TTC549 (cell line): ENCODE measurements around the gene LSAMP.

ENCODE experiments used
- FAIRE-seq: peaks from 2 replicates; lab custom pipeline; 2012; peaks lifted over from hg19 to GRCh38; lab: Jason Lieb, UNC

LSAMP gene

GRCh38 chr3:116445311-116445841, at the start of gene LSAMP:
Gene LSAMP (minus strand): TSS chr3:116445487.
- no peak for FAIRE-seq

- FAIRE-seq = no peak
Observed at GRCh38 chr3:116492379-116492778, 47.1 kb upstream of the LSAMP start.

GRCh38 chr3:116483135-116483534, 37.8 kb upstream of the LSAMP start:
- FAIRE-seq = no peak

- no peak for FAIRE-seq
Observed at GRCh38 chr3:116476691-116477090, 31.4 kb upstream of the LSAMP start.

- FAIRE-seq = no peak
Observed at GRCh38 chr3:116474801-116475200, 29.5 kb upstream of the LSAMP start.

- FAIRE-seq = no peak
Observed at GRCh38 chr3:116474032-116474780, 28.9 kb upstream of the LSAMP start.

DNA sequence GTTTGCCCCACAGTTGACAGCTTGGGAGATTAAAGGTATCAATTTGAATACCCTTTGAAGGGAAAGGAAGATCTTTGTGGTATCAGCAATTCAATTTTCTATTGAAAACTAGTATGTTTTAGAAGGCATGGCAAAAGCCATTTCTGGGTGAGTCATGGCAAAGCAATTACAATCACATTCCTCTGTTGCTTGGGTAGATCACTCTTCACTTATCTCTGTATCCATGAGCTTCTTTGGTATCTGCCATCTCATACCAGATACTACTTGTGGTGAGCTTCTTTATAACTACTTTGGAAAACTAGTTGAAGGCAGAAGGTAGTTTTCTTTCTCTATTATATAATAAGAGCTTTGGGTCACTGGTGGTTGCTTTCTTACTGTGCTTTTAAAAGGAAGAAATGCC, 28.3 kb upstream of the LSAMP start:
- FAIRE-seq = no peak

GRCh38 chr3:116470605-116471197, 25.4 kb upstream of the LSAMP start:
- FAIRE-seq = no peak

DNA sequence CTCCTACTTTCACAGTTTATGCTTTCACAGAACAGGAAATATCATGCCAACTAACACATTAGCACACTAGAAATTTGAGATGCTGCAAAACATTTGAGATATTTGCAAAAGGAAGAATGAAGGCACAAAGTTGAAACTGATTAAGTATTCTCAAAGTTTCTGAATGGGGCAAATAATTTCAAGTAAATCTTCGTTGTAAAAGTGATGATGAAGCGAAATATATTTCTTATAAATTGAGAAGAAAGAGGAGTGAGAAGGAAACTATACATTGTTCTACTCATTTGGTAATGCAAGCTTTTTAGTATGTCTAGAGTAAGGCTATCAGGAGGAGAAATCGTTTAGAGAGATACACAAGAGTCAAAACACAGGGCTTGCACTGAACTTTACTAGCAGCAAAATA, 24.3 kb upstream of the LSAMP start:
- no peak for FAIRE-seq

DNA sequence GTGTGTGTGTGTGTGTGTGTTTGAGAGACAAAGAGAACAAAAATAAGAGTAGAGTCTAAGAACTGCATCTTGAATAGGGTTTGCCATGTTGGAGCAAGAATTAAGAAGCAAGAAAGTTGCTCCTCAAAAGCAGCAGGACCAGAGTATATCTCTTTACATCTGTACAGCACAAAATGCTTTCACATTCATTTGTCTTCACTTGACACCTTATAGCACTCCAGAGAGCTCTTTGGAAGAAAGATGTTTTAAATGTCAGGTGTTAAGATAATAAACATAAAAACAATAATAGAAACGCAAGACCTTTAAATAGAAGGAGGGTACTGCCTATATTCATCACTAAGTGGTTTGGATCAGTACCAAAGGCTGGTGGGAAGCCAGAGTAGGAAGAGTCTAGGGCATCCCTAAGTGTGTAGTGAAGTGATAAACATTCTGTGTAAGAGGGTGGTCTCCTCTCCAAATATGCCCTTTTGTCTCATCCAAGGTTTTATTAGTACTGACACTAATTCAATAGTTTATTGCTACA, 19.1 kb upstream of the LSAMP start:
- no peak for FAIRE-seq

- FAIRE-seq = no peak
Observed at GRCh38 chr3:116453666-116454346, 8.5 kb upstream of the LSAMP start.

DNA sequence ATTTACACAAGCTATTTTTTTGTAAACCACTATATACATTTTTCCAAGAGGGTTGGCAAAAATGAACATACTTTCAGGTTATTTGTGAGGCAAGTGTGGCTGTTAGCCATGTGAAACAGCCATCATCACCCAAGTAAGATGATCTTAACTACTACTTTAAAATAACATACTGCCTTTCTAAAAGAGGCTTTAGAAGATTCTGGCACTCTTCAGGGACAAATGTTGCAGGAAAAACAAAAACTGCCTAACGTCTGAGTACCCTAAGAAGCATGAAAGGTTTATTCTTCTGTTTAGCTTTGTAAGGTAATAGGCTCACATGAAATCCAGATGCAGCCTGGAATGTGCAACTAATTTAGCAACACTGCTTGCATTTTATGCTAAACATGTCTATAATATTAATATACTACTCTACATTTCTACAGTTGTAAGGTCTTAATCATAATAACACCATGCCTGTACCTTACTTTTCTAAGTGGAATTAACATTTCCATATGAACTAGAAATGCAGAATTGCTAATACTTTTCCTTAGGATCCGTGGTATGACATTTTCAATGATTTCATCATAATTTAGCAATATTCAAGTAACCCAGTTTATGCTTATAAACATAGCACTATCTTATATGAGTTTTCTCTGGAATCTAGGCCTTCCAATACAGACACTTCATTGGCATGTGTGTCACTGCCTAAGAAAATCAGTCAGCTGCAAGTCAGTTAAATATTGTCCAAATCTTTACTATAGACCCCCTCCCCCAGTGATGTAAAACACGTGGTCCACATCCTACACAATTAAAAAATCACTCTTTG, 4.5 kb upstream of the LSAMP start:
- no peak for FAIRE-seq

- no peak for FAIRE-seq
Observed at GRCh38 chr3:116445990-116446389, 703 bp upstream of the LSAMP start.

DNA sequence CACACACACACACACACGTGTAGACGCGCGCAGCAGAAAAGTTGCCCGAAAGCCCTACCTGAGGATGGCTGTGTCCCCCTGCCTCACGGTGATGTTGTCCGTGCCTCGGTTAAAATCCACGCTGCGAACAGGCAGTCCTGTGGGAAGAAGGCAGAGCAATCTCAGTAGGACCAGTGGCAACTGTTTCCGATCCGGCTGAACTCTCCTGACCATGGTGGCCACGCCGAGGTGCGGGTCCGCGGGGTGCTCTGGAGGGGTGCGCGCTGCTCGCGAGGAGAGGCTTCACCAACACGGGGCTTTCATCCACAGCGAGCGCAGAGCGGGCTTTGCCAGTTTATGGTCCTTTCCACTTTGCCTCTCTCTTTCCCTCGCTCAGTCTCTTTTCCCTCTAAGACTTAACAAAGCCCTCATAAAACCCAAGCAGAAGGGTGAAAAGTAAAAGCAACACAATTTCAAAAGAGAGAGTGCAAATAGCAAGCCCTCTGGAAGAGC, 422 bp downstream of the LSAMP start:
- FAIRE-seq = no peak

DNA sequence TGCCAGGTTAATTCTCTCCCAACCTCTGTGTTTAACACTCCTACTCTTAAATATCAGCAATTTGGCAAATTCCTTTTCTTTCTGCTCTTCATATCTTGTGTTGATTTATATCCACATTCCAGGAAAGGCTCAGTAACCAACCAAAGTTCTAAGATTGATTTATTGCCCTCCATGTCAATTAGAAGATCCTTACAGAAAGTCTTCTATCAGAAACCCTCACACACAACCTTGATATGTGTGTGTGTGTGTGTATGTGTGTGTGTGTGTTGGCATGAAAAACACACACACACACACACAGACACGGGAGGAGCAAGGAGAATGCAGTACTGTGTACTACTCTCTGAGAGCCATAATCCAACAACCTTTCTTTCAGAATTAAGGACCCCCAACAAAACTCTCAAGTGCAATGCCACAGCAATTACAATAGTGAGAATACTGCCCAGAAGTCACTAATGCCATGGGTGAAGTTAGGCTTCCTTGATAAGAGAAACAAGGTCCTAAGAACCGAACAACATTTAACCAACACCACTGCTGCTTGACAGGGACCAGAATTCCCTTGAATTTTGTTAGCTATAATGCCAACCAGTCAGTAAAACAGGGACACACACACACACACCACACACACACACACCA, 1.1 kb downstream of the LSAMP start:
- FAIRE-seq = no peak

- FAIRE-seq = no peak
Observed at GRCh38 chr3:116443191-116443661, 2.1 kb downstream of the LSAMP start.

DNA sequence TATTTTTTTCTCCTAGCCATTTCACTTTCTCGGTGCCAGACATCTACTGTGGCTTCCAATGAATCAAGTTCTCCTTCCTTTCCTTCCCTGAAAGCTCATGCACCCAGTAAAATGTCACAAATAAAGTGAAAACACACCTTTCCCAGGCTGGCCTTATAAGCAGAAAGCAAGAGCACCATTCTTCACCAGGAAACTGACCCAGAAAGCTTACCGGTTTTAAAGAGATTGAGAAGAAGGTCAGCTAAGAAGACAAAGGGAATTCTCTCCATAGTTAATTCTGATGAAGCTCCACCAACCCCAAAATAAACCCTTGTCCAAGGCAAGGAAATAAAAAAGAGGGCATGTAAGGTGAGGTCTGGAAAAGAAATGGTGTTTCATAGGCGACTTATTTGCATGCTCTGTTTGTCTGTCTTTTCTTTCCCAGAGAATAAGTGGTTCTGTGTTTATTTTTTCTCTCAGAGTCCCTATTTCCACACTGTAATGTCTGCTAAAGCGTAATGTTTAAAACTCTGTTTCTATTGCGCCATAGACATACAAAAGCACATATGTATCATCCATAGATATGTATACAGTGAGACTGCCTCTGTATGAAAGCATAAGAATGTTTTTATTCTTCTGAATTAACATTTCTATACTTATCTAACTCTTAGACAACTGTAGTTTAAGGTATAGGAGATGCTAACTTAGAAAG, 2.8 kb downstream of the LSAMP start:
- no peak for FAIRE-seq

GRCh38 chr3:116441652-116442051, 3.6 kb downstream of the LSAMP start:
- FAIRE-seq = no peak

GRCh38 chr3:116440196-116440595, 5.1 kb downstream of the LSAMP start:
- FAIRE-seq = no peak

DNA sequence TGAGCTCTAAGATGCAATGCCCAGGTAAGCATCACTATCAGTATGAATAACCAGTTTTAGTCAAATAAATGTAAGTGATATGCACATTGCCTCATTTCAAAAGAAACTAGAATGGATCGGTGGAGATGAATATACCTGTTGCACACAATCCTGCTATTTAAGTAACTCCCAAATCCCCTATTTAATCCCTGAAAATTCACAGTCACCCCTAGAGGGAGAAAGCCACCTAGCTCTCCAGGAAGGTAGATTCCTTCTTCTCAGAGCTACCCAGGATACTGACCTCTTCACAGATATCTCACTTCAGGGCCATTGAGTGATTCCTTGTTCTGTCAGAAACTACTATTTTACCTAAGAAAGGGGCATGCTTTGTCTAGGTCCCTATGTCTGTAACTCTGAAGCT, 11.7 kb downstream of the LSAMP start:
- FAIRE-seq = no peak

GRCh38 chr3:116432795-116433194, 12.5 kb downstream of the LSAMP start:
- FAIRE-seq = no peak
